HG02970 (cell line): ENCODE measurements around the gene CHRND.

Experiments used
- ATAC-seq: cut with Tn5 transposase; IDR thresholded peaks from one replicate; pipeline ENCODE4 v1.9.1; 2021; ENCODE audit warnings: mild to moderate bottlenecking, moderate library complexity, moderate number of reproducible peaks; ENCODE audit not compliant: unreplicated experiment, low FRiP score

Gene CHRND

GRCh38 chr2:232502911-232503808, 22.8 kb upstream of the CHRND start:
- ATAC-seq: no peak

DNA sequence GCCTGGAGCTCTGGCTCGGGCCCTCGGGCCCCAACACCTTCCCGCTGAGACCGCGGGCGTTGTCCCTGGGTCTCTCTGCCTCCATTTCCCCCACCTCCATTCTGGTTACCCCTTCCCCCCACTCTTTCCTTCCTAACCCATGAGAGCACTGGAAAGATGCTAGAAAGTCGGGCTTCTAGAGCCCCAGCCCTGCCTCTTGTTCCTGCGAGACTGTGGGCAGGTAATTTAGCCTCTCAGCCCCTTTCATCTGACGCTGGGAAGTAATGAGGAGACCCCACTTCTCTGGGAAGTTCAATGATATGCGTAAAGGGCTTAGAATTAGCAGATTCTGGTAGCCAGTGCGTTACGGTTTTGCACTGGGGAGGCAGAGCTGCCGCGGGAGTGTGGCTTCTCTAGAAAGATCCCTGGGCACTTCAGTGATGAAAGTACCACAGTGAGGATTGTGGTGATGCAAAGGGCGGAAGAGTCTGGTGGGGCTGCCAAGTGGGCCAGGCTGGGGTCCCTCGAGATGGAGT, 22.1 kb upstream of the CHRND start:
- no peak for ATAC-seq

DNA sequence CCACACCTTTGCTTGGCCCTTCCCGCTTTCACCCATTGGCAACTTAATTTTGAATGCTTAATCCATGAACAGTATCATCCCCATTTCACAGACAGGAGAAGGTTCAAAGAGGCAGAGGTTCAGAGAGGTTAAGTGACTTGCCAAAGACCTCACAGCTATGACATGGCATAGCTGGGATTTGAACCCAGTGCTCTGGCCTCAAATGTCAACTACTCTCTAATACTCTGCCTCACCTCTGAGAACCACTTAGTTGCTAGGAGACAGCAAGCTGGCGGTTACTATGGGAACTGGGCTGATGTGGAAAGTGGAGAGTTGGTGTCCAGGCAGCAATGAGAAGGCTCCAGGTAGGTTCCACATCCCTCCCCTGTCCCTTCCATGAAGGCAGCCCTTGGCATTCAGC, 21.5 kb upstream of the CHRND start:
- ATAC-seq: no peak

DNA sequence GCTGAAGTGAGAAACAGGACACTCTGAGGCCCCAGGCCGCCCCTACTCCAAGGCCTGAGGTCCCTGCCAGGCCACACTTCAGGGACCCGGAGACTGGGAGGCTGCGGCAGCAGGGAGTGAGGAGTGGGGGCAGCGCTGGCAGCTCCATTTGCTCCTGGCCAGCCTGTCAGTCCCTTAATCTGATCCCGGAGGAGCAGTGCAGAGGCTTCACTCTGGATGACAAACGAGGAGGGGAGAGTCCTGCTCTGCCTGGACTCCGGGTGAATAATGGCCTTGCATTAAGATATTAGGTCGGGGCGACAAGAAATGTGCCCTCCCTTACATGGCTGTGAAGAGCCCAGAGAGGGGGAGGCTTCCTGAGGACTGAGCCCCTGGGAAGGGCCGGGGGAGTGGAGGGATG, 20.1 kb upstream of the CHRND start:
- no peak for ATAC-seq

- ATAC-seq: no peak
These were observed 19.3 kb upstream of the CHRND start for GRCh38 chr2:232506709-232507108.

DNA sequence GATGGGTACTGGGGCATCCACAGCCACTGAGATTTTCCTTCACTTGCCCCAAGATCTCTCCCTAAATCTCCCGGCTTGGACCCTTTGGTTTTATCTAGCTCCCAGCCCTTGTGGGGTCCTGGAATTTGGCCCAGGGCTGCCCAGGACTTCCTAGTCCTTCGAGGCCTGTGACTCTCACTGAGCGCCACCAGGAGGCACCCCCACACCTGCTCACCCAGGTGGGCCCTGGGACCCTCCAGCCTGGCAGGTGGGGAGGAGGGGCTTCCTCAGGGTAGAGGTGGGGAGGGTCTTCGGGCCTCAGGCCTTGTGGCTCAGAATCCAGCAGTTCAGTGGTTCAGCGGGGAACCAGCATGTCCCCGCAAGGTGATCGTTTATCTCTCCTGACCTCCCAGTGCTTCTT, 17.7 kb upstream of the CHRND start:
- no peak for ATAC-seq

DNA sequence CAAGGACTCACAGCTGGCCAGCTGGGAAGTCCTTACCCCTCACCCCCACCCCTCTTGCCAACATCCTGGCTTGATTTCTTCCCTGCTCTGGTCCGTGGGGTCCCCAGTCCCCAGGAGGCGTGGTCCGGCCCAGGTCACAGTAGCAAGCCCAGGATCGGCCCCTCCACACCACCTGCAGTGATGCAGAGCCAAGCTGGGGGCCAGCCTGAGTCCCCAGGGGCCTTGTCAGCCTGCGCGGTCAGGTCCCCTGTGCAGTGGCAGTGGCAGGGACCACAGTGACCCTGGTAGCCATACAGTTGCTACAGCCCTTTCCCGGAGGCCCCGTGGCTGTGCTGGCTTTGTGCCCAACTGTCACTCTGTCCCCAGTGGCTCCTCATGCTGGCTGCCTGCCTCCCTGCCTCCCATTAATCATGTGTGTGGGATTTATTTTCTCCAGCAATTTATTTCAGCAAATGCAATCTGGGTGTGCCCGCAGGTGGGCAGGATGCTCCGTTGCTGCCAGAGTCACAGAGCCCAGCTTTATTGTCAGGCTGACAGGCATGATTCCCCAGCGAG, 14.5 kb upstream of the CHRND start:
- ATAC-seq: no peak

DNA sequence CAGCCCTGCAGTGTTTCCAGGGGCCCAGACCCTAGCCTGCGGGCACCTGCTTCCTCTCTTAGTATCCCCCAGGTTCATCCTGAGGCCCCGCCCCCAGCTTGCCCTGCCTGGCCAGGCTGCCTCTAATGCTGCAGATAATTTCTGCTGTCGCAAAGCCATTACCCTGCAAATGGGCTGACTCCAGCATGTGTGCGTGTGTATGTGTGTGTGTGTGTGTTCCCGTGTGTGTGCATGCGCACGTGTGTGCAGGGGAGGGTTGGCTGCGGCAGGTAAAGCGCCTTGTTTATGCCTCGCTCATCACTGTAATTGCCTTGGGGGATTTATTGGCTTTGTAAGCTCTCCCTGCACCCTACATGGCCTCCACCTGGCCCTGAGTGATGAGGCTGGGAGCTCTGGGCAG, 13.4 kb upstream of the CHRND start:
- ATAC-seq: no peak

DNA sequence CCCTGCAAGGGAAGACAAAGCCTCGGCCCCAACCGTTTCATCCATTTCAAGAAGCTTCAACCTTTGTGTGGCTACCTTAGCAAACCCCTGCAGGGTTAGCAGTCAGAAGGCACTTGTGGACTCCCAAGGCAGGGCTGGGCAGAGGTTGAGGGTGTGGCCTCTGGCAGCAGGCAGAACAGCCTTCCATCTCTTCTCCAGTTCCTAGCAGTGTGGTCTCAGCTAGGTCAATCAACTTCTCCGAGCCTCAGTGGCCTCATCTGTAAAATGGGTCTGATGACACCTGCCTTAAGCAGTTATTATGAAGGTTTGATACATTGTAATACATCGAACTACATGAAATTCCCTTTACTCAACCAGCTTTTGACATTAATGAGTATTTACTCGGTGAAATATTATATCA, 12.6 kb upstream of the CHRND start:
- ATAC-seq: no peak

GRCh38 chr2:232515639-232516038, 10.3 kb upstream of the CHRND start:
- no peak for ATAC-seq

DNA sequence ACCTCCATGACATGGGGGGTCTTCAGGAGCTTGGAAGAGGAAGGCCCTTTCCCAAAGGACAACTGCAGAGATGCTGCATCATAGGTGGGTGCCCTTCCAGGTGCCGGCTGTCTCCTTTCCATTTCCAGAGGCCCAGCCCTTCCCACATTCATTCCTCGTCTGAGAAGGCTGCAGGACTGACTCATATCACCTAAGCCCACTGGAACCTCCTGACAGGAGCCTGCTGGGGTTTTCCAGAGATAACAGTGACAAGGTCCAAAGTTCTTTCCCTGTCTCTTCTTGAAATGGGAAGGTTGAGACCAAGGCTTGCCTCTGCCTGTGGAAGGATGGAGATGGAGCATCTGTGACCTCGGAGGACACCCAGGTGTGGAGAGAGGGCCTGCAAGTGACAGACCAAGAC, 9.4 kb upstream of the CHRND start:
- no peak for ATAC-seq

DNA sequence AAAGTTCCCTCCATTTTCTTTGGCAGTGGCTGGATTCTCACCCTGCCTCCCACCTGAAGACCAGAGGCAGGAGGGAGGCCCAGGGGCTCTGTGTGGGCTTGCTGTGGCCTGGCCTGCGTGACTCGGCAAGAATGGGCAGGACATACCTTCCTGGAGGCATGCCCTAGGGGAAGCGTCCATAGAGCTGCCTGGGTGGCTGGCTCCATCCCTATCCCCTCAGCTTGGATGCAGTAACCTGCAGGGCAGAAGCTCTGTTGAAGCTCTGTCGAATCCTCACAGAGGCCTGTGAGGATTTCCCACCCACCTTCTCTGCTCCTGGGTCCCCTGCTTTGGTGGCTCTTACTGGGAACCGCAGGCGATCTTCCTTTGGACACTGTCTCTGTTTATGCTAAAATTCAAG, 7.1 kb upstream of the CHRND start:
- no peak for ATAC-seq

DNA sequence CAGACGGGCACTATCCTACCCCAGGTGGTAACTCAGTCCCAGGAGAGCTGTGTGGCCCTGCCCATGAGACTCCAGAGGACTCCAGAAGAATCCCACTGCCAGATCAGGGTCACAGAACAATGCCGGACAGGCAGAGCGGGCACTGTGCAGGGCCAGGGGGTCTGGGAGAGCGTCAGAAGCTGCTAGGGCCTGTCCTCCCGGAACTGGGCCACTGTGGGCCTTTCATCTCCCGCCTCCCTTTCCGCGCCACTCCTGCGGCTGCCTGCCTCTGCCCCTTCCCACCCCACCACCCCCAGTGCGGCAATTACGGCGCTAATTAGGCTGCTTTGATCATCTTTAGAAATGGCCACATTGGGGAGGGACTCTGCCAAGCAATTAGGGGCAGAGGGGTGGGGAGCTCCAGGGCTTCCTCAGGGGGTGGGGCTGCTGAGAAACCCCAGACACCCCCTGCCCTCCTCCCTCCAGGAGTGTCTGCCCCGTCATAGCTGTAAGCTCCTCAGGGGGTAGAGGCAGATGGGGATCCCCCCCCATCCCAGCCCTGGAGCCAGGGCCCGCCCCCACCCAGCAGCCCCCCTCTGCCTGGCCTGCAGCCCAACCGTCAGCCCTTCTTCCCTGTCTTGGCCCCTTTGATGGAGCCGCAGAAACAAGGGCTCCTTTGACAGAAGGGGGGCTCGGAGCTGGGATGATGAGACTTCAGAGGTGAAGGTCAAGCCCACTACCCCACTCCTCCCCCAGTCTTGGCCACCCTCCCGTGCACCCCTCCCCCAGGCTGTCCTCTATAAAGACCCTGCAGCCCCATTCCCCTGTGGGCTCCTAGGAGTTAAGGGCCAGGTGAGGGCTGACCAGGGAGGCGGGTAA, 6.2 kb upstream of the CHRND start, which contains the start of gene PRSS56:
Gene PRSS56, plus strand, starts transcription at position 808 of the 858 bp plus-strand sequence. CDS start 211 bp downstream, outside the sequence.
- no peak for ATAC-seq

- no peak for ATAC-seq
These were observed 5.5 kb upstream of the CHRND start for GRCh38 chr2:232520489-232520888.

DNA sequence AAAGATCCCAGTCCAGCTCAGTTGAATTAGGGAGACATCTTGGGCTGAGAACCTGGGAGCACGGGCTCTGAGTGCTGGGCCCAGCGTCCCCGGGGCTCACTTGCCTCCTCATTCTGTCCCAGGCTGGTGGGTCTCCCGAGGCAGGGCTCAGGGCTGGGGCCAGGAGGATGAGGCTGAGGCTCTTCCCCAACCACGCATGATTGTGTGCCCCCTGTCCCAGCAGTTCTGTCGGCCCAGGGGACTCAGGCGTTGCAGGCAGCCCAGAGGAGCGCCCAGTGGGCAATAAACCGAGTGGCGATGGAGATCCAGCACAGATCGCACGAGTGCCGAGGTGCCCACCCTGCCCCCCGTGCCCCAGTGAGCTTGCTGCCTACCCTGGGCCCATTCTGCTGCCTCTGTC, 4.9 kb upstream of the CHRND start:
- ATAC-seq: no peak

DNA sequence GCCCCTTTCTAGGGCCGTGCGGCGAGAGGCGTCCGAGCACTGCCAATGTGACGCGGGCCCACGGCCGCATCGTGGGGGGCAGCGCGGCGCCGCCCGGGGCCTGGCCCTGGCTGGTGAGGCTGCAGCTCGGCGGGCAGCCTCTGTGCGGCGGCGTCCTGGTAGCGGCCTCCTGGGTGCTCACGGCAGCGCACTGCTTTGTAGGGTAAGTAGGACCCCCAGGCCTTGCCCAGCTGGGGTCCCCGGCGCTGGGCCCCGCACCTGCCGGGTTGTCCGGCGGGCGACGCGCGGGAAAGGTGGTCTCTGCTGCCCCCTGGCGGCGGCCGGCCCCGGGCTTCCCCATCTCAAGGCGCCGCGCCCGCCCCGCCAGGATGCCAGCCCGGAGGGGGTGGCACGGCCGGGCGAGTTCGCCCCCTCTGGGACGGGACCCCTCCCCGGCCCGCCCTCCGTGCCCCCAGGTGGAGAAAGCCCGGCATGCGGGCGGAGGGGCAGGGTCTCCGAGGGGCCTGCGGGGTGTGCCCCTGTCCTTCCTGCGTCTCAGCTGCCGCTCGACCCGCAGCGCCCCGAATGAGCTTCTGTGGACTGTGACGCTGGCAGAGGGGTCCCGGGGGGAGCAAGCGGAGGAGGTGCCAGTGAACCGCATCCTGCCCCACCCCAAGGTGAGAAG, 3.9 kb upstream of the CHRND start:
- no peak for ATAC-seq

GRCh38 chr2:232522623-232523401, 3.1 kb upstream of the CHRND start:
- ATAC-seq: no peak

GRCh38 chr2:232523402-232523681, 2.6 kb upstream of the CHRND start:
- no peak for ATAC-seq

DNA sequence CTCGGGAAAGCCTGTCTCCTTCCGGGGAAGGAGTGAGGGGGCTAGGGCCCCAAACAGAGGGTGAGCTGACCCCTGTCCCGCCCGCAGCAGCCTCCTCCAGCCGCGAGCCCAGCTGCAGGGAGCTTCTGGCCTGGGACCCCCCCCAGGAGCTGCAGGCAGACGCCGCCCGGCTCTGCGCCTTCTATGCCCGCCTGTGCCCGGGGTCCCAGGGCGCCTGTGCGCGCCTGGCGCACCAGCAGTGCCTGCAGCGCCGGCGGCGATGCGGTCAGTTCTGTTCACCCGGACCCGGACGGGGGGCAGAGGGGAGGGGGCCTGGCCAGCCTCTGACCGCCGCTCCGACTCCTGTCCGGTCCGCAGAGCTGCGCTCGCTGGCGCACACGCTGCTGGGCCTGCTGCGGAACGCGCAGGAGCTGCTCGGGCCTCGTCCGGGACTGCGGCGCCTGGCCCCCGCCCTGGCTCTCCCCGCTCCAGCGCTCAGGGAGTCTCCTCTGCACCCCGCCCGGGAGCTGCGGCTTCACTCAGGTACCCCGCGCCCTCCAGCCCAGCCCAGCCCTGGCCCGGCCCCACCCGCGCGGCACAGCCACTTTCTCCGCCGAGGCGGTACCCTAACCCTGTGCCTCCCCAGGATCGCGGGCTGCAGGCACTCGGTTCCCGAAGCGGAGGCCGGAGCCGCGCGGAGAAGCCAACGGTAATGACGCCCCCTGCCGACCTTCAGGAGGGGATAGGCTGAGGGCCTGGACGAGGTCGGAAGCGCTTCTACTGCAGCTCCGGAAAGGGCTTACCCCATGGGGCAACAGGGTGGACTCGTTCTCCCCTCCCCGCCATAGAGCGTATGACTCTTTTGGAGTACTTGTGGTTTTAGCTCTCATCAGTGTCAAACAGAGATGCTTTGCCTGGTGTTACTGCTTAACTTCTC, 2.0 kb upstream of the CHRND start:
- no peak for ATAC-seq
